Lower lobe of right lung (tissue), 2 donors: ENCODE data around the gene OBSL1. TPM values are rescaled to one million over a fixed set of nuclear protein-coding genes. Genes with fewer than 3 reads are reported as not detected.

Experiments
- ATAC-seq, 2 donors: fragments of 200-7000 bp; cut with Tn5 transposase; one replicate each; pipeline ENCODE4 v1.9.1; 2020 to 2022; ENCODE audit warnings: mild to moderate bottlenecking in 2 of 2, moderate library complexity in 2 of 2
- DNase-seq: peaks from one replicate; pipeline ENCODE4 v3.0.0-alpha.2; 2020
- H3K27ac ChIP-seq: fragments of 200-600 bp; one replicate; pipeline ENCODE4 v1.8.0; 2022
- H3K27me3 ChIP-seq: fragments of 200-600 bp; one replicate; pipeline ENCODE4 v1.8.0; 2022; ENCODE audit warnings: low read depth
- H3K36me3 ChIP-seq: fragments of 200-600 bp; one replicate; pipeline ENCODE4 v1.8.0; 2022; ENCODE audit warnings: mild to moderate bottlenecking
- H3K4me1 ChIP-seq: fragments of 200-600 bp; one replicate; pipeline ENCODE4 v1.8.0; 2022
- H3K4me3 ChIP-seq: fragments of 200-600 bp; one replicate; pipeline ENCODE4 v1.8.0; 2022; ENCODE audit warnings: mild to moderate bottlenecking
- H3K9me3 ChIP-seq: fragments of 200-600 bp; one replicate; pipeline ENCODE4 v1.8.0; 2022
- CTCF ChIP-seq: fragments of 200-600 bp; IDR thresholded peaks from one replicate; pipeline ENCODE4 v1.8.0; 2022; ENCODE audit warnings: antibody characterized with exemption, mild to moderate bottlenecking
- intact Hi-C: fragments of 100-400 bp; cut with DNase I; formaldehyde crosslinking; loops from one replicate; pipeline ENCODE4 v1.11.0; 2022
- total RNA-seq: library from RNA; stranded (reverse); fragmentation: NEBNext Ultra II Directional; extraction: Animal tissue kit (Norgen Biotek cat#: 25700); gene quantifications from one replicate; pipeline ENCODE4 v1.2.1, GENCODE V29; 2021
- donor health status: DM: no; HTN: yes; CAD: no; lungs with severe emphysema.

OBSL1 gene
- total RNA-seq, 1 donor from 2014 or later: 49.4 TPM

GRCh38 chr2:219549619-219550018 lies 21.7 kb downstream of the OBSL1 start:
- Histone ChIP-seq H3K27me3 (peaks cover 30% of the 10 kb centered on the region), H3K36me3 (no peaks in the 10 kb centered on the region), H3K4me3 (no peak overlapping the region), H3K4me1 (peaks cover 16% of the 10 kb centered on the region), H3K9me3 (no peaks in the 10 kb centered on the region), H3K27ac (no peak overlapping the region)
- intact Hi-C loops: loop anchor here (5.0 kb wide), 1 partner anchor 93 kb away; no protein-coding TSS in a partner anchor
- ATAC-seq (no peak), DNase-seq (no peak)
- TF ChIP-seq CTCF: no peak

- intact Hi-C loops: loop anchor here (5.0 kb wide), 1 partner anchor 93 kb away; no protein-coding TSS in a partner anchor
- no peak for TF ChIP-seq CTCF
- DNase-seq: no peak
- H3K4me3 ChIP-seq: no peak overlapping the region
- H3K9me3 ChIP-seq: no peaks in the 10 kb centered on the region
- no peak overlapping the region for H3K27ac ChIP-seq
- no peaks in the 10 kb centered on the region for H3K36me3 ChIP-seq
- H3K4me1 ChIP-seq: peaks cover 22% of the 10 kb centered on the region
- ATAC-seq: no peak
- peaks cover 30% of the 10 kb centered on the region for H3K27me3 ChIP-seq
Observed at GRCh38 chr2:219548990-219549389, 22.3 kb downstream of the OBSL1 start.

GRCh38 chr2:219547621-219548020 lies 23.7 kb downstream of the OBSL1 start:
- H3K4me3 ChIP-seq: no peak overlapping the region
- no peak for TF ChIP-seq CTCF
- no peak for DNase-seq
- no peak for ATAC-seq
- peaks cover 25% of the 10 kb centered on the region for H3K4me1 ChIP-seq
- no peak overlapping the region for H3K27ac ChIP-seq
- H3K9me3 ChIP-seq: no peaks in the 10 kb centered on the region
- H3K36me3 ChIP-seq: no peaks in the 10 kb centered on the region
- intact Hi-C loops: loop anchor here (5.0 kb wide), 1 partner anchor 95 kb away; no protein-coding TSS in a partner anchor
- peaks cover 21% of the 10 kb centered on the region for H3K27me3 ChIP-seq

- no peak for TF ChIP-seq CTCF
- intact Hi-C loops: loop anchor here (5.0 kb wide), 1 partner anchor 96 kb away; no protein-coding TSS in a partner anchor
- no peak overlapping the region for H3K4me3 ChIP-seq
- H3K27me3 ChIP-seq: peaks cover 8% of the 10 kb centered on the region
- H3K27ac ChIP-seq: no peak overlapping the region
- H3K4me1 ChIP-seq: peaks cover 30% of the 10 kb centered on the region
- H3K9me3 ChIP-seq: no peaks in the 10 kb centered on the region
- DNase-seq (no peak), ATAC-seq (no peak)
- H3K36me3 ChIP-seq: peaks cover 8% of the 10 kb centered on the region
Observed at GRCh38 chr2:219545943-219546352, 25.4 kb downstream of the OBSL1 start.

- Histone ChIP-seq H3K27me3 (peaks cover 3% of the 10 kb centered on the region), H3K36me3 (peaks cover 13% of the 10 kb centered on the region), H3K4me3 (no peak overlapping the region), H3K9me3 (no peaks in the 10 kb centered on the region), H3K27ac (no peak overlapping the region), H3K4me1 (peaks cover 30% of the 10 kb centered on the region)
- no peak for TF ChIP-seq CTCF
- no peak for ATAC-seq
- no peak for DNase-seq
- intact Hi-C loops: loop anchor here (5.0 kb wide), 1 partner anchor 97 kb away; no protein-coding TSS in a partner anchor
Observed at GRCh38 chr2:219545295-219545942, 25.9 kb downstream of the OBSL1 start.
